HG03039 (cell line): ENCODE data around the gene ABL1.
"Not testable (repeated sequence)": the region's sequence is repeated elsewhere in the genome, so short reads cannot be mapped to it uniquely, and the experiment has no call there.

Experiments used
- ATAC-seq: cut with Tn5 transposase; IDR thresholded peaks from one replicate; pipeline ENCODE4 v1.9.1; 2021; ENCODE audit warnings: mild to moderate bottlenecking, moderate library complexity; ENCODE audit not compliant: unreplicated experiment

The ABL1 gene

GRCh38 chr9:130900701-130901497 is 65.8 kb downstream of the ABL1 start:
- no peak for ATAC-seq

- ATAC-seq: no peak
Observed at GRCh38 chr9:130901498-130902203, 66.6 kb downstream of the ABL1 start.

GRCh38 chr9:130902204-130903185 is 67.4 kb downstream of the ABL1 start:
- ATAC-seq: no peak

- no peak for ATAC-seq
Observed at GRCh38 chr9:130903194-130904069, 68.4 kb downstream of the ABL1 start.

- no peak for ATAC-seq
Observed at GRCh38 chr9:130904070-130905044, 69.3 kb downstream of the ABL1 start.

- no peak for ATAC-seq
Observed at GRCh38 chr9:130905125-130905901, 70.3 kb downstream of the ABL1 start.

GRCh38 chr9:130905902-130906734 is 71.1 kb downstream of the ABL1 start:
- no peak for ATAC-seq

GRCh38 chr9:130906735-130907416 is 71.8 kb downstream of the ABL1 start:
- no peak for ATAC-seq

- ATAC-seq: no peak
Observed at GRCh38 chr9:130908146-130908877, 73.3 kb downstream of the ABL1 start.

- no peak for ATAC-seq
Observed at GRCh38 chr9:130908878-130909355, 73.9 kb downstream of the ABL1 start.

- ATAC-seq: not testable (repeated sequence)
Observed at GRCh38 chr9:130910041-130910440, 75.0 kb downstream of the ABL1 start.

GRCh38 chr9:130910670-130911069 is 75.6 kb downstream of the ABL1 start:
- ATAC-seq: not testable (repeated sequence)

- no peak for ATAC-seq
Observed at GRCh38 chr9:130911254-130912049, 76.4 kb downstream of the ABL1 start.

GRCh38 chr9:130912932-130913598 is 78.0 kb downstream of the ABL1 start:
- ATAC-seq: no peak
